GM18520 (cell line): ENCODE measurements around the gene NXT1.
"Not testable (repeated sequence)": the region's sequence is repeated elsewhere in the genome, so short reads cannot be mapped to it uniquely, and the experiment has no call there.

ENCODE experiments used
- ATAC-seq: cut with Tn5 transposase; IDR thresholded peaks from one replicate; pipeline ENCODE4 v1.9.1; 2021; ENCODE audit not compliant: unreplicated experiment

Gene NXT1

GRCh38 chr20:23327617-23328333 lies 22.8 kb upstream of the NXT1 start:
- ATAC-seq, result no peak

GRCh38 chr20:23331450-23332350 lies 18.9 kb upstream of the NXT1 start:
- no peak for ATAC-seq

DNA sequence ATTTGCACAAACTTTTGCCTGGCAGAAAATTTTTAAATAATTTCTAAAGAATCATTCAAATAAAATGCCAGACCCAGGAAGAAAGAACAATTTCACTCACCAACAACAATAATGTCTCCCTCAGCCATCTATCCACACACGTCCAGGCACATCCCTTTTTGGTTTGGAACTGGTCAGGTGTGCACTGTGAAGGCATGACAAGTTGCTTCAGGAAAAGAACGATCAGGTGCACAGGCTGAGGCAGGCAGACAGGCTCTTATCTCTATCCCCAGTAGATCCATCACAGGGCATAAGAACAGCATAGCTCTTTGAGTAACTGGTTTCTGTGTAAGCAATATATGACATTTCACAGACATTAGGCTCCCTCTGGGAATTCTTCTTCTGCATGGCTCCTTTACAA lies 18.1 kb upstream of the NXT1 start:
- no peak for ATAC-seq

DNA sequence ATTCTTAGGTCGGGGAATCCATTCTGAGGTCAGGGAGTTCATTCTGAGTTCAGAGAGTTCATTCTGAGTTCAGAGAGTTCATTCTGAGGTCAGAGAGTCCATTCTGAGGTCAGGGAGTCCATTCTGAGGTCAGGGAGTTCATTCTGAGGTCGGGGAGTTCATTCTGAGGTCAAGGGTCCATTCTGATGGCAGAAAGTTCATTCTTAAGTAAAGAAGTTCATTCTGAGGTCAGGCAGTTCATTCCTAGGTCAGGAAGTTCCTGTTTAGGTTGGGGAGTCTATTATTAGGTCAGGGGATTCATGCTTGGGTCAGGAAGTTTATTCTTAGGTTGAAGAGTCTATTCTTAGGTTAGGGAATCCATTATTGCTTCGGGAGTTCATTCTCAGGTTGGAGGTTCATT lies 16.5 kb upstream of the NXT1 start:
- ATAC-seq, result no peak

- no peak for ATAC-seq
Measured at GRCh38 chr20:23335521-23335920, 15.1 kb upstream of the NXT1 start.

- no peak for ATAC-seq
Measured at GRCh38 chr20:23336476-23336875, 14.1 kb upstream of the NXT1 start.

DNA sequence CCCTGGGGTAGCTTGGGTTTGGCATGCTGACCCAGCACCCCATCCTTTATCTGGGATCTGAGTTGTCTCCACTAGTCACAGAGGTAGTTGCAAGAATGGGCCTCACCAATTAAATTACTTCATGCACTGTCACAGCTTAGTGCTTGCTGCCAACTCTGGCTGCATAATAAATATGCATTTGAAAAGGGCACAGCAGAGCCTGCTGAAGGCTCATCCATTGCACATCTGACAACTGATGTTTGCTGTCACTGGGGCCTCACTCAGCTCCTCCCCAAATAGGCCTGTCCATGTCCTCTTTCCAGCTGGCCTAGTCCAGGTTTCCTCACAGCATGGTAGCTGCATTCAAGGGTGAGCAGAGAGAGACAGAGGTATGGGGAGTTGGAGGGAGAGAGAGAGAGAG lies 13.3 kb upstream of the NXT1 start:
- no peak for ATAC-seq

GRCh38 chr20:23339986-23340385 lies 10.6 kb upstream of the NXT1 start:
- ATAC-seq, result no peak

- no peak for ATAC-seq
Measured at GRCh38 chr20:23340524-23340923, 10.1 kb upstream of the NXT1 start.

GRCh38 chr20:23341073-23341472 lies 9.5 kb upstream of the NXT1 start:
- ATAC-seq, result peak; percentile 83

DNA sequence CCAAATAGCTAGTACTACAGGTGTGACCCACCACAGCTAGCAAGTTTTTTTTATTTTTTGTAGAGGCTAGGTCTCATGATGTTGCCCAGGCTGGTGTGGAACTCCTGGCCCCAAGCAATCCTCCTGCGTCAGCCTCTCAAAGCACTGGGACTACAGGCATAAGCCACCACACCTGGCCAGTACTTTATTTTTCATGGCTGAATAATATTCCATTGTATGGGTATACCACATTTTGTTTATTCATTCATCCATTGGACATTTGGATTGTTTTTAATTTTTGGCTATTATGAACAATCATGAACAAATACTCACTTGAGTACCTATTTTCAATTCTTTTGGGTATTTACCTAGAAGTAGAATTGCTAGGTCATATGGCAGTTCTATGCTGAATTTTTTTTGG lies 7.0 kb upstream of the NXT1 start:
- ATAC-seq, result no peak

- ATAC-seq, result no peak
Measured at GRCh38 chr20:23344336-23344735, 6.3 kb upstream of the NXT1 start.

- no peak for ATAC-seq
Measured at GRCh38 chr20:23346002-23346401, 4.6 kb upstream of the NXT1 start.

- ATAC-seq, result no peak
Measured at GRCh38 chr20:23347791-23348190, 2.8 kb upstream of the NXT1 start.

GRCh38 chr20:23348510-23348909 lies 2.1 kb upstream of the NXT1 start:
- not testable (repeated sequence) for ATAC-seq

DNA sequence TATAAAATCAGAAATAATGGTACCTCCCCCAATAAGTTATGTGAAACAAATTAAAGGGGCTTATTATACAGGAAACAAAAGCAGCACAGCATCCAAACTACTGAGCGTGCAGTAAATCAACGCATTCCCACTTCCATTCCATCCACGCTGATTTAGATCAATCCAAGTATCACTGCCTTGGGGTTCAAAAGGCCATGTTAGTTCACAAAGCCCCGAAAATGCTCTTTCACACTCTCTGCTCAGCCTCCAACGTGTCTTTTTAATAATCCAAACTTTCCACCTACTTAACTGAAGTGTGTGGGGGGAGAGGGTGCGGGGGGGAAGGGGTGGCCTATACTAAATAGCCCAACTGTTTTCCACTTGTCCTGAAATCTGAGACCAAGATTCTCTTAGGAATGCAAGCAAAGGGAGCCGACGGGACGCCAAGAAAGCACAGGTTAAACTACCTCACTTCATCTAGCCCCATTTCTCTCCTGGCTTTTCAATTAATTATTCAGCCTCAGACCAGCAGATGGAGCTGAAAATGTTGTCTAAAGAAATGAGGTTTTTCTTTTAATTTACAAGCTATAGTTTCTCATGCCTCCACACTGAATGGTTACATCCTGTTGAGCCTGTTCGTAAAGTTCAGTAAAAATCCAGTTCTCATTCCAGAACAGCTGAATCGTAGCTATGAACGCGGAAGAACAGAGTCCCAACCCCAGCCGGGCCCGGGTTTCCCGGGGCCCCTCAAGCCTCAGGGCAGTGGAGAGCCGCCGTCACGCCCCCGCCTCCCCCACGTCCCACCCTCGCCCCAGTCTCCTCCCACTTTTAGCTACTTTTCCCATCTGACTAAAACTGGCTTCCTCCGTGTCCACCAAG lies 1.0 kb upstream of the NXT1 start:
- ATAC-seq, result peak; percentile 12

GRCh38 chr20:23350904-23351838 lies 580 bp downstream of the NXT1 start:
- ATAC-seq, result peak; percentile 5

DNA sequence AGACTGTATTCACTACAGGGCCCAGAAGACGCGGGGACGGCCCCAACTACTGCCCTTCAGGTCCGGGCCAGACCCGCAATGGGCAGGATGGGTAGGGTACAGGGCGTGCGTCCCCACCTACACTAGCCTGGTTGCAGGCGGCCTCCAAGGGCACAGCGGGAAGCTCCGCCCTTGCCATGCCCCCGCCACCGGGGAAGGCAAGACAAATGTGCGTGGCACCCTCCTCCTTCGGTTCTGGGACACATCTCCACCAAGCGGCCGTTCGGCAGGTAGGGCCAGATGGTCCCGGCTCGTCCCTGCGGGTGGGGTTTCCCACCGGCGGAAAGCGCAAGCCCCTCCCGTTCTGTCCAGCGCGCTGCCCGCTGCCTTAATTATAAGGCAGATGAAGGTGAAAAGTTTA lies 5.6 kb downstream of the NXT1 start:
- no peak for ATAC-seq

DNA sequence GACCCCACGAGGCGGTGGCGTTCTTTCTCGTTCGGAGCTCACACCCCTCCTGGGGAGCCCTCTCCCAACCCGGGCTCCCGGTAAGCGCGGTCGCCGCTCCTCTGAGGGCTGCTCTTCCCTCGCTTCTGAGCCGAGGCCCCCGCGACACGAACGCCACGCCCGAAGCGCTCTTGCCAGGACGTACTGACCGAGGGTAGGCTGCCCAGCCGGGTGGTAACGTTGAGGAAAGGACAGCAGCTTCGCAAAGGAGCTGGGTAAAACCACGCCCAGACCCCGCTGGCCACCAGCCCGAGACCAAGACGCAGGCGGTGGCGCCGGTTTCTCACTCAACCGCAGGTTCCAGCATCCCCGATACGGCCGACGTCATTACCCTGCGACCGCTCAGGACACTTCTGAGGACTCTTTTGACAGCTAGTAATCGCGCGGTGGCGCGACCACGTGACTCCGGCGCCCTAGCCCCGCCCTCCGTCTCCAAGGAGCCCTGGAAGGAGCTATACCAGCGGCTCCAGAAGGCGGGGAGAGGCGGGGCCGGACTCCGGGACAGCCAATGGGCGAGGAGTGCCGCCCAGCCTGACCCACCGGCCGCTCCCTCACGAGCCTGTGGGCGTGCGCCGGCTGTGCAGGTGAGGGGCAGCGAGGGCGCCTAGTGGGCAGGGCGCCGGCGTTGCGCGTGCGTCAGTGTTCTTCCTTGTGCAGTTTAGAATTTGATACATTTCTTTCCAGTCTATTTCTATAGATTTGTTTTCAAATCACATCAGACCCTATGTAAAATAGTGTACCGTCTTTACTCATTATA lies 7.4 kb downstream of the NXT1 start:
- peak; percentile 67 for ATAC-seq

DNA sequence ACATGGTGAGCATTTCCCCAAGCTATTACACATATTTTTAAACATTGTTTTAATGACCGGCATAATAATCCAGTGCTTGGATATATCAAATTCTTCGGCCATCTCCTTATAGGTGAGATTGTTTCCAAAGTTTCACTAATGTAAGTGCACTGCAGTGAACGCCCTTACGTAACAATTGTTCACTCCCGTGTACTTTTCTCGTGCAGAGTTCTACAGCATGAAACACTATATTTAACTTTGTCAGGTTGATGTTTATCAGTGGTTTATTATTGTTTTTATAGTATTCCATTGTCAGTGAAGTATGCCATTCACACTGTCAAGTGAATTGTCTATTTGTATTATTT lies 7.9 kb downstream of the NXT1 start:
- ATAC-seq, result no peak
